Measurements from ENCODE around the gene GBX1. TPM values are rescaled to one million over a fixed set of nuclear protein-coding genes. Genes with fewer than 3 reads are reported as not detected.

The GBX1 gene
- total and polyA plus RNA-seq, 2 donors (not counting 3 experiments of a cell fraction or from before 2014, with no cell fraction given): not detected

- Histone ChIP-seq H3K27me3 (ENCODE audit: control insufficient read depth in 2 of 2, insufficient read depth in 2 of 2, low read length in 2 of 2) (no peaks in the 10 kb centered on the region), H2AFZ (ENCODE audit: low read depth, low read length) (no peak within 1 kb of the TSS), H3K4me2 (ENCODE audit: insufficient read depth, low read length) (no peak within 1 kb of the TSS), H3K9me3 (replicated peaks; ENCODE audit: control insufficient read depth, insufficient read depth, low read length) (no peaks in the 10 kb centered on the region), H3K9me1 (replicated peaks; ENCODE audit: control insufficient read depth, extremely low read depth, insufficient read depth, low read length) (no peaks in the 10 kb centered on the region), H3K79me2 (ENCODE audit: control insufficient read depth, insufficient read depth, low read length) (no peaks in the 10 kb centered on the region), H3K27ac (ENCODE audit: insufficient read depth, low read depth, low read length) (no peak within 1 kb of the TSS), H3K9ac (replicated peaks; ENCODE audit: extremely low read depth, insufficient read depth, low read length) (no peak within 1 kb of the TSS), H3K4me1 (ENCODE audit: control insufficient read depth, extremely low read depth, insufficient read depth, low read length) (no peaks in the 10 kb centered on the region), H4K20me1 (replicated peaks; ENCODE audit: control insufficient read depth, extremely low read depth, insufficient read depth, low read length) (no peaks in the 10 kb centered on the region), H3K36me3 (ENCODE audit: control insufficient read depth in 2 of 2, extremely low read depth in 1 of 2, insufficient read depth in 2 of 2, low read length in 2 of 2) (peaks cover 0 to 14% of the 10 kb centered on the region in 2 experiments), H3K4me3 (replicated peaks in 1 of 3; ENCODE audit: insufficient read depth in 1 of 3, low read depth in 1 of 3, low read length in 3 of 3) (no peak within 1 kb of the TSS)
- intact Hi-C loops (cut with micrococcal nuclease): no loop called here
- no peak for FAIRE-seq
- DNase-seq (ENCODE audit: low read depth, low spot score): no peak
- no TSS peak for BruUV-seq (replicated peaks)
- CTCF ChIA-PET: no interaction called here
- dilution Hi-C loops (cut with MboI; ENCODE audit: extremely low pct_ligation_motif_present, low sequenced_read_pairs): no loop called here
- POLR2A ChIA-PET: interaction anchor here (0.6 kb wide), 1 partner anchor 33 kb away, joined by 3 read pairs; no protein-coding TSS in a partner anchor
- TF ChIP-seq POLR2A (IDR thresholded peaks at IDR 0.05; ENCODE audit: low read depth, low read length): no peak
- TF ChIP-seq EZH2 (IDR thresholded peaks at IDR 0.05; ENCODE audit: borderline replicate concordance, low read depth, low read length, severe bottlenecking): no peak
- TF ChIP-seq, protein P1, sequence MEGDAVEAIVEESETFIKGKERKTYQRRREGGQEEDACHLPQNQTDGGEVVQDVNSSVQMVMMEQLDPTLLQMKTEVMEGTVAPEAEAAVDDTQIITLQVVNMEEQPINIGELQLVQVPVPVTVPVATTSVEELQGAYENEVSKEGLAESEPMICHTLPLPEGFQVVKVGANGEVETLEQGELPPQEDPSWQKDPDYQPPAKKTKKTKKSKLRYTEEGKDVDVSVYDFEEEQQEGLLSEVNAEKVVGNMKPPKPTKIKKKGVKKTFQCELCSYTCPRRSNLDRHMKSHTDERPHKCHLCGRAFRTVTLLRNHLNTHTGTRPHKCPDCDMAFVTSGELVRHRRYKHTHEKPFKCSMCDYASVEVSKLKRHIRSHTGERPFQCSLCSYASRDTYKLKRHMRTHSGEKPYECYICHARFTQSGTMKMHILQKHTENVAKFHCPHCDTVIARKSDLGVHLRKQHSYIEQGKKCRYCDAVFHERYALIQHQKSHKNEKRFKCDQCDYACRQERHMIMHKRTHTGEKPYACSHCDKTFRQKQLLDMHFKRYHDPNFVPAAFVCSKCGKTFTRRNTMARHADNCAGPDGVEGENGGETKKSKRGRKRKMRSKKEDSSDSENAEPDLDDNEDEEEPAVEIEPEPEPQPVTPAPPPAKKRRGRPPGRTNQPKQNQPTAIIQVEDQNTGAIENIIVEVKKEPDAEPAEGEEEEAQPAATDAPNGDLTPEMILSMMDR (IDR thresholded peaks at IDR 0.05; ENCODE audit: extremely low read depth in 1 of 2, insufficient read depth in 1 of 2, low read depth in 1 of 2, low read length in 2 of 2): no peak
- TF ChIP-seq, protein P2, sequence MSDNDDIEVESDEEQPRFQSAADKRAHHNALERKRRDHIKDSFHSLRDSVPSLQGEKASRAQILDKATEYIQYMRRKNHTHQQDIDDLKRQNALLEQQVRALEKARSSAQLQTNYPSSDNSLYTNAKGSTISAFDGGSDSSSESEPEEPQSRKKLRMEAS (IDR thresholded peaks at IDR 0.05; ENCODE audit: insufficient read depth, insufficient read length): no peak
- no peak for TF ChIP-seq JUN (IDR thresholded peaks at IDR 0.05; ENCODE audit: borderline replicate concordance, insufficient read depth, insufficient read length, low read depth)
- TF ChIP-seq POLR2AphosphoS5 (IDR thresholded peaks at IDR 0.05; ENCODE audit: insufficient read depth, low read depth, low read length): no peak
- TF ChIP-seq GATA2 (IDR thresholded peaks at IDR 0.05; ENCODE audit: insufficient read depth, insufficient read length, low read depth, low read length): no peak
- TF ChIP-seq MYC (IDR thresholded peaks at IDR 0.05; ENCODE audit: low read depth, low read length): no peak
- TF ChIP-seq FOS (IDR thresholded peaks at IDR 0.05; ENCODE audit: borderline replicate concordance, insufficient read depth, low read length): no peak
Measured at GRCh38 chr7:151210087-151210854, 42.8 kb upstream of the GBX1 start, which contains the start of gene H2BK1. Gene H2BK1 (minus strand): TSS chr7:151210488. CDS start chr7:151210318, 170 bp downstream.

All from endothelial cell of umbilical vein (primary cell).